GM15510 (cell line): ENCODE results near the gene MYG1.

ENCODE experiments used
- POLR2A ChIP-seq: IDR thresholded peaks from 3 replicates; pipeline ENCODE4 v1.6.1; 2011; ENCODE audit warnings: borderline replicate concordance; ENCODE audit not compliant: insufficient read length; ENCODE audit errors: extremely low read depth

Gene MYG1

DNA sequence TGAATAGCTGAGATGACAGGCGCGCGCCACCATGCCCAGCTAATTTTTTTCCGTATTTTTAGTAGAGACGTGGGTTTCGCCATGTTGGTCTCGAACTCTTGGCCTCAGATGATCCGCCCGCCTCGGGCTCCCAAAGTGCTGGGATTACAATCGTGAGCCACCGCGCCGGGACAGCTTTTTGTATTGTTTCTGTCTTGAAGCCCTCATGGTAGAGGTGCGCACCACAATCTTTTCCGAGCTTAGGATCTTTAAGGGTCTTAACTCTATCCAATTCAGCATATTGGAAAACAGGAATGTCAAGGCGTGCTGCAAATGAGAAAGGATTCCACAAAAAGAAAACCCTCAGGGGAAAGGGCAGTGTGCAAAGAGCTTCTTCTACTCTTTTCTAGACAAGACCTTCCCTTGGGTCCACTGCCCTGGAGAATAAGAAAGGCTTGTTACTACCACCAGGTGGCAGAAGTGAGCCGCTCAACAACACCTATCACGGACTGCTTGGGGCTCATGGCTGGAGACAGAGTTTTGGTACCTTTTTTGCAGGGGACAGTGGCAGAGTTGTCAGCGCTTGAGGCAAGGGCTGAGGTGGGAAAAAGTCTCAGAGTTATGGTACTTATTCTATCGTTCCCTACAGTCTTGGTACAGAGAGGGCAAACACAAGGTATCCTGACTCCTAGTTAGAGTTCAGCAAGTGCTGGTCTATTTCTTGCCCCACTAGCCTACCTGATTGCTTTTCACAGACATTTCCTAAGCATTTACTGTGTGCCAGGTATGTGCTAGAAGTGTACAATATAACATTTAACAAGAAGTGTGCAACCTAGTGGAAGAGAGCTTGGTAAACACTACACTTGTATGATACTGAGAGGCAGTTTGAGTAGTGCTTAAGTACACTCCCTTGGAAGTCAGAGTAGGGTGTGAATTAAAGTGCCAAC is 53.1 kb downstream of the MYG1 start:
- no peak for TF ChIP-seq POLR2A

DNA sequence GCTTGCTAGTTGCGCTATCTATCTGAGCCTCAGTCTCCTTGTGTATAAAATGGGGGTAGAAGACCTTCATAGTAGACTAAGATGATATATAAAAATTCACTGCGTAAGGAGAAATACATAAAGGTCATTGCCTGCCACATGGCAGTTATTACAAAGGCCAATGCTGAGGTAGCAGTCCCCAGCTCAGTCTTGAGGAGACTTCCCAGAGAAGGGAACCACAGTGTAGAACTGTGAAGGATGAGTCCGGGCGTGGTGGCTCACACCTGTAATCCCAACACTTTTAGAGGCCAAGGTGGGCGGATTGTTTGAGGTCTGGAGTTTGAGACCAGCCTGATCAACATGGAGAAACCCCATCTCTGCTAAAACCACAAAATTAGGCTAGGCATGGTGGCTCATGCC is 53.8 kb downstream of the MYG1 start:
- TF ChIP-seq POLR2A = no peak

DNA sequence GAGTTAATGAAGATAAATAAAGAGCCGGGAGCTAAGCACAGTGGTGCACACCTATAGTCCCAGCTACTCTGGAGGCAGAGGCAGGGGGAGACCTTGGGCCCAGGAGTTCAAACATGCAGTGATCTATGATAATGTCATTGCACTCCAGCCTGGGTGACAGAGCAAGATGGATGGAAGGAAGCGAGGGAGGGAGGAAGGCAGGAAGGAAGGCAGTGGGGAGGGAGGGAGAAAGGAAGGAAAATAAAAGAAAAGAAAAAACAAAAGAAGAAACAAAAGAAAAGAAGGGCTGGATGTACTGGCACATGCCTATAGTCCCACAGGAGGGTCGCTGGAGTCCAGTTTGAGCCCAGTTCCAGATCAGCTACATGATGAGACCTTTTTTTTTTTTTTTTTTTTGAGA is 55.6 kb downstream of the MYG1 start:
- TF ChIP-seq POLR2A = no peak
